HG03280 (cell line): ENCODE results near the gene BOLA1.
"Not testable (repeated sequence)": the region's sequence is repeated elsewhere in the genome, so short reads cannot be mapped to it uniquely, and the experiment has no call there.

Experiments used
- ATAC-seq: cut with Tn5 transposase; IDR thresholded peaks from one replicate; pipeline ENCODE4 v1.9.1; 2021; ENCODE audit warnings: mild to moderate bottlenecking, moderate library complexity; ENCODE audit not compliant: unreplicated experiment

Gene BOLA1

GRCh38 chr1:149899460-149900284 lies at the start of gene BOLA1:
Gene BOLA1 (plus strand): TSS chr1:149899568. CDS start chr1:149900060, 492 bp downstream.
- ATAC-seq, result peak; percentile 89

GRCh38 chr1:149849947-149850360 lies 49.4 kb upstream of the BOLA1 start:
- no peak for ATAC-seq

- peak; percentile 58 for ATAC-seq
Observed at GRCh38 chr1:149850732-149851345, 48.5 kb upstream of the BOLA1 start.

- ATAC-seq, result peak; percentile 36
Observed at GRCh38 chr1:149851585-149852213, 47.7 kb upstream of the BOLA1 start.

GRCh38 chr1:149852263-149852662 lies 47.1 kb upstream of the BOLA1 start:
- peak; percentile 27 for ATAC-seq

GRCh38 chr1:149860271-149860670 lies 39.1 kb upstream of the BOLA1 start:
- ATAC-seq, result not testable (repeated sequence)

GRCh38 chr1:149860684-149861496 lies 38.5 kb upstream of the BOLA1 start:
- ATAC-seq, result peak; percentile 73

GRCh38 chr1:149861497-149862054 lies 37.8 kb upstream of the BOLA1 start:
- ATAC-seq, result not testable (repeated sequence)

- not testable (repeated sequence) for ATAC-seq
Observed at GRCh38 chr1:149866887-149867286, 32.5 kb upstream of the BOLA1 start.

- not testable (repeated sequence) for ATAC-seq
Observed at GRCh38 chr1:149873060-149873459, 26.3 kb upstream of the BOLA1 start.

GRCh38 chr1:149877211-149877946 lies 22.0 kb upstream of the BOLA1 start:
- no peak for ATAC-seq

- ATAC-seq, result no peak
Observed at GRCh38 chr1:149879556-149879955, 19.8 kb upstream of the BOLA1 start.

- no peak for ATAC-seq
Observed at GRCh38 chr1:149881876-149882275, 17.5 kb upstream of the BOLA1 start.

GRCh38 chr1:149883598-149884247 lies 15.6 kb upstream of the BOLA1 start:
- ATAC-seq, result no peak

- ATAC-seq, result no peak
Observed at GRCh38 chr1:149884433-149885338, 14.7 kb upstream of the BOLA1 start.

- no peak for ATAC-seq
Observed at GRCh38 chr1:149885339-149886120, 13.8 kb upstream of the BOLA1 start.

GRCh38 chr1:149886121-149886395 lies 13.3 kb upstream of the BOLA1 start:
- ATAC-seq, result not testable (repeated sequence)
